Stimulated activated CD8-positive, alpha-beta memory T cell treated with anti-CD3 and anti-CD28 coated beads, Interleukin-12 subunit alpha, Interleukin-12 subunit beta, amount 100 ng/mL, for 24 hours (primary cell): Measurements from ENCODE around the gene PPIA.
"Not testable (repeated sequence)": the region's sequence is repeated elsewhere in the genome, so short reads cannot be mapped to it uniquely, and the experiment has no call there.

Source experiments
- DNase-seq: peaks from one replicate; pipeline ENCODE4 v3.0.0-alpha.2; 2020; ENCODE audit errors: extremely low read depth

Gene PPIA

GRCh38 chr7:44764081-44764480, 32.4 kb upstream of the PPIA start:
- no peak for DNase-seq

GRCh38 chr7:44764665-44765578, 31.6 kb upstream of the PPIA start:
- DNase-seq, result no peak

- no peak for DNase-seq
Measured at GRCh38 chr7:44765579-44766415, 30.7 kb upstream of the PPIA start.

GRCh38 chr7:44766416-44766801, 30.1 kb upstream of the PPIA start:
- DNase-seq, result no peak

- no peak for DNase-seq
Measured at GRCh38 chr7:44767134-44767911, 29.2 kb upstream of the PPIA start.

- no peak for DNase-seq
Measured at GRCh38 chr7:44767912-44768627, 28.4 kb upstream of the PPIA start.

GRCh38 chr7:44768628-44769371, 27.7 kb upstream of the PPIA start:
- DNase-seq, result no peak

- no peak for DNase-seq
Measured at GRCh38 chr7:44769376-44769775, 27.1 kb upstream of the PPIA start.

- DNase-seq, result no peak
Measured at GRCh38 chr7:44769776-44770294, 26.6 kb upstream of the PPIA start.

GRCh38 chr7:44771358-44771757, 25.1 kb upstream of the PPIA start:
- no peak for DNase-seq

- no peak for DNase-seq
Measured at GRCh38 chr7:44772440-44772839, 24.0 kb upstream of the PPIA start.

- no peak for DNase-seq
Measured at GRCh38 chr7:44772867-44773266, 23.6 kb upstream of the PPIA start.

- DNase-seq, result not testable (repeated sequence)
Measured at GRCh38 chr7:44774486-44774885, 22.0 kb upstream of the PPIA start.

GRCh38 chr7:44775383-44776107, 20.9 kb upstream of the PPIA start:
- no peak for DNase-seq

GRCh38 chr7:44776211-44776610, 20.3 kb upstream of the PPIA start:
- DNase-seq, result no peak

GRCh38 chr7:44782460-44782859, 14.0 kb upstream of the PPIA start:
- no peak for DNase-seq

- DNase-seq, result no peak
Measured at GRCh38 chr7:44783407-44783806, 13.1 kb upstream of the PPIA start.

GRCh38 chr7:44784364-44784763, 12.1 kb upstream of the PPIA start:
- no peak for DNase-seq

- not testable (repeated sequence) for DNase-seq
Measured at GRCh38 chr7:44785218-44785617, 11.3 kb upstream of the PPIA start.

GRCh38 chr7:44787041-44787440, 9.4 kb upstream of the PPIA start:
- DNase-seq, result no peak
